ENCODE data around the gene MLIP.

- TF ChIP-seq SP1 (IDR thresholded peaks at IDR 0.05) (no peak), SP1 (CRISPR knock-in tag; IDR thresholded peaks at IDR 0.05) (no peak), ZNF235 (CRISPR knock-in tag; IDR thresholded peaks at IDR 0.05; ENCODE audit: borderline replicate concordance) (no peak), ZFX (CRISPR knock-in tag; IDR thresholded peaks at IDR 0.05; ENCODE audit: low read depth) (no peak), POLR2AphosphoS5 (IDR thresholded peaks at IDR 0.05; ENCODE audit: low read depth, low read length) (no peak)
Measured at GRCh38 chr6:54118117-54118516, 6.9 kb downstream of the MLIP start.
